Activated CD4-positive, alpha-beta T cell treated with anti-CD3 and anti-CD28 coated beads, Interleukin-2, amount 50 U/mL, for 24 hours (primary cell): ENCODE results near the gene KCNMB1.

Source experiments
- DNase-seq, 2 donors: peaks; one replicate each; pipeline ENCODE4 v3.0.0-alpha.2; 2020; ENCODE audit warnings: low read depth in 1 of 2, low spot score in 1 of 2

Gene KCNMB1, protein sequence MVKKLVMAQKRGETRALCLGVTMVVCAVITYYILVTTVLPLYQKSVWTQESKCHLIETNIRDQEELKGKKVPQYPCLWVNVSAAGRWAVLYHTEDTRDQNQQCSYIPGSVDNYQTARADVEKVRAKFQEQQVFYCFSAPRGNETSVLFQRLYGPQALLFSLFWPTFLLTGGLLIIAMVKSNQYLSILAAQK

GRCh38 chr5:170388818-170389549, at the start of gene KCNMB1:
Gene KCNMB1, minus strand, starts transcription at chr5:170389367. Its CDS starts 3,920 bp downstream, at chr5:170385447.
- no peak for DNase-seq

DNA sequence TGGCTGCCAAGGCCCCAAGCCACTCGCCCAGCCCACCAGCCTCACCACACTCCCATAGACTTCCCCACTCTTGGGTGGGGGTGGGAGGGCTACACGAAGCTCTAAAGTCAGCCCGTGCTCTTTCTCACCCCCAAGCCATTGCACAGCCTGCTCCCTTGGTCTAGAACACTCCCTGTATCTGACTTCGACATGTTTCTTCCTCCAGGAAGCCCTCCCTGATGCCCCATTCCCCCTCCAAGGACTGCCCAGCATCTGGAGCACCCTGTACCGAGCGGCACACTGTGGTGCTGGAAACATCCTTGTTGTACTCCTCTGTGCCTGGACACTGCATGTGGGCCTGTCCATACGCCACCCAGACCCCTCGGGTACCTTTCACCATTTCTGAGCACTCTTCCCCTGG, 49.4 kb upstream of the KCNMB1 start:
- DNase-seq = no peak

GRCh38 chr5:170437621-170438375, 48.6 kb upstream of the KCNMB1 start:
- no peak for DNase-seq

DNA sequence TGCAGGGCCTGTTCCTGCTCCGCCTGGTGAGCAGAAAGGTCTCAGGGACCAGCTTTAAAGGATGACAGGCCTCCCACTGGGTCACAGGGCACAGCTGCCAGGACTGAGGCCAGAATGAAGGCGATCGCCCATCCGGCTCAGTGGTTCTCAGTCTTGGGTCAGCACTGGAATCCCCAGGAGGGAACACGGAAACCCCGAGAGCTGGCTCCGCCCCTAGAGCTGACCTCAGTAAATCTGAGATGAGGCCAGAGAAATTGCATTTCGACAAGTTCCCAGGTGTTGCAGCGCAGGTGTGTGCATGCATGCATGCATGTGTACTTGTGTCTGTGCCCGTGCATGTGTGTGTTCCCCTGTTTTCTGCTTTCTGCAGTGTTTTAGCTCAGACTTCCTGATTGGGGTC, 47.2 kb upstream of the KCNMB1 start:
- DNase-seq = no peak

GRCh38 chr5:170434966-170435605, 45.9 kb upstream of the KCNMB1 start:
- DNase-seq = peak; percentile 34 to 58

GRCh38 chr5:170432669-170433068, 43.5 kb upstream of the KCNMB1 start:
- DNase-seq = no peak

DNA sequence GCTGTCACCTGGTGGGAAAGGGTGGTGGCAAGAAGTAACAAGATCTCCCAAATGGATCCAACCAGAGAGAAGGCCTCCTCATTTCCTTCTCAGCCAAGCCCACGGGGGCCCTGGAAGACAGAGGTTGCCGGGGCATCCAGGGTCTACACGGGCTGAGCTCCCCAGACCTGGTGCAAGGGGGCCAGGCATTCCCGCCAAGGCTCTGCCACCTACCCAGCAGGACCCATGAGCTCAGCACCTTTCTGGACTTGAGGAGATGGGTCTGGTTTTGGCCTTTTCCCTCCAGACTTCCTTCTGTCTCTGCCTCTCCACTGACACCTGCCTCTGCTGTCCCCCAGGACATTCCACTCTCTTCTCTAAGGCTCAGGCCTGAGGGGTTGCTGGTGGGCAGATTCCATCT, 42.4 kb upstream of the KCNMB1 start:
- DNase-seq = no peak

DNA sequence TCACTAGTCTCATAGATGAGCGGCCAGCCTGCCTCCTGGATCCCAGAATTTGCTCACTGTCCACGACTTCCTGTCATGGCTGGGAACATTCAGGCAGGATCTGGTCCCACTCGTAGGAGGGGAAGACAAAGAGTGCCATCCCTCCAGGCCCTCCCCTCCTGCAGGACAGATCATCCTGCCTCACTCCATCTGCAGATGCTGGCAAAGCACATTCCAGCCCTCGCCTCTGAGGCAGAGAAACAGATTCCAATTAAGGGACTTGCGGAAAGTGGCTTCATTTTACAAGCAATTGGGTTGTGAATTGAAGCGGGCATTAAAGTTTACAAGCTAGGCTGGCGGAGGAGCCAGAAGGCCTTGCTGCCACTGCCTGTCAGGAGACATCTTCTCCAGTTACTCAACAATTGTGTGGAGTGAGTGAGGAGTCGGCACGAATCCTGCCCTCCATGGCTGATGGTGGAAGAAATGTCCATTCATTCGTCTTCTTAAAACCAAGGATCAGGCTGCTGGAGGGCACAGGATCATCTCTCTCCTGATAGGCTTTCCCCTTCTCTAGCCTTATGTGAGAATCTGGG, 41.8 kb upstream of the KCNMB1 start:
- DNase-seq = no peak

DNA sequence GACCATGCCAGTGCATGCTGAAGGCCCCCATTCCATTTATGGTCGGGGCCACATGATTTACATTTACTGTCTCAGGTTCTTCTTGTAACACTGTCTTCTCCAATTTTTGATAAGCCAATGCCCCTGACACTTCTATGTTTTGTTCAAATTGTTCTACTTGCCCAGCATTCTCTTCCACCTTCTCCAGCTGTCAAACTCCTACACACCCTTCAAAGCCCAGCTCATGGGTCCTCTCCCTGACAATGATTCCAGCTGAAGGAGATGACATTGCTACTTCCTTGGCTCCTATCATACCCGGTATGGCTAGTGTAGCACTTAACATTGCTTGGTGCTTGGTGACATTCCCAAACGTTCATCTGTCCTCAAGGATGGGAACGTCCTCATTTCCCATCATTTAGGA, 41.1 kb upstream of the KCNMB1 start:
- no peak for DNase-seq

GRCh38 chr5:170429014-170429413, 39.8 kb upstream of the KCNMB1 start:
- DNase-seq = no peak

DNA sequence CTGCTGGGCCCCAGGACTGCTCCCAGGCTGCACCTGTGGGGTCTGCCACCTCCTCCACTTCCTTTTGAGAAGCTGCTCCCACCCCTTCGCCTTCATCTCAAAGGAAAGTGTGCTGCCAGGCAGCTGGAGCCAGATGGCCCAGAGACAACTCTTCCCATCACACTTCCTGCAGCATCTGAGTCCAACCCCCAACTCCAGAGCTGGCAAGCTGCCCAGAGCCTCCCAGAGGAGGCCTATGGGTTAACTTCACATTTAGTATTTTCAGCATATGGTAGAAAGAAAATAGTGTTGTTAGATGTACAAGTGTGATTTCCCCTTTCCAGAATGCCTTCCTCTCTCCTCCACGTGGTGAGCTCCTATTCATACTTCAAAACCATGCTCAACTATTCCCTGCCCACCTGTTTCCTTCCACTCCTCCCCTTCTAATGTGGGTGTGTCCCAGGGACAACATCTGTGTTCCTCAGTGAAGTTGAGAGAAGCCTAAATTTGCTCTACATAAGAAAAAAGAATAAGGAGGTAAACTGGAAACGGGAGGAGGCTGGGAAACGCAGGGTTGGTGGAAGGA, 38.6 kb upstream of the KCNMB1 start:
- DNase-seq = no peak

GRCh38 chr5:170426786-170427185, 37.6 kb upstream of the KCNMB1 start:
- DNase-seq = no peak

DNA sequence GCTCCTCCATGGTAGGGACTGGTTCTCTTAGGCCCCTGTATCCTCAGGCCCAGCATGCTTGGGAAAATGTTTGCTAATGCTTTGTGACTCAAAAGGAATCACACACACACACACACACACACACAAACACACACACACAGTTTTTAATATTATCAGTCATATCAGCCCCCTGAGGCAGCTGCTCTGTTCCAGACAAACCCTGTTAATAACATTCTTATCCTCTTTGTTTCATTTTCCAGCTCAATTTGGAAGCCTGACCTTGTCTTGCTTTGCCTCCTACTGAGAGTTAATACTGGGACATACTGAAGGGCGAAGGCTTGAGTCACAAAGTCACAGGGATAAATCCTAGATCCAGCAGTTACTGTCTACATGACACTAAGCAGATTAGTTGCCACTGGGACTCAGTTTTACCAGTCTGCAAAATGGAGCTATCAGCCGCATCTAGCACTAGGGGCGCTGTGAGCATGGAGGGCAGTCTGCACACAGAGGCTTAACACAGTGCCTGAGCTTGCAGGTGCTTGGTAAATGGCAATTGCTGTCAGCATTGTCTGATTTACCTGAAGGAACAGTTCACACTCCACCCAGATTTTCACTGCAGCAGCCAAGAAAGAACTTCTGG, 37.1 kb upstream of the KCNMB1 start:
- no peak for DNase-seq

DNA sequence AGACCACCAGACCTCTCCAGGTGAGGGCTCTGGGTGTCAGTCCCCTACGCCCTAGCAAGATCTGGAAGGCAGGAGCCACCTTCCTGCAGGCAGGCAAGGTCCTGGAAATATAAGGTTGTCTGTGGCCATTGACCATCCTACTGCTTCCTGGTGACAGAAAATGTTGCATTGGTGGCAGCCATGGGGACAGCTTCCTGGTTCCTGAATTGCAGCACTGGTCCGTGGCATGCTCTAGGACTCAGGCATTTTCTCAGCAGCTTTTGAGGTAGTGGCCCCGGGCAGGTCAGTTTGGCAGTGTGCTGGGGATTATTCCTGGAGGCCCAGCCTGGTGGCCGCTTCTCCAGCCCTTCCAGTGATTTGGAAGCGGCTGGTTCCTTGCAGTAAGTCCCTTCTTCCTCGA, 36.6 kb upstream of the KCNMB1 start:
- DNase-seq = no peak

- DNase-seq = no peak
These were observed 35.5 kb upstream of the KCNMB1 start for GRCh38 chr5:170424629-170425028.

DNA sequence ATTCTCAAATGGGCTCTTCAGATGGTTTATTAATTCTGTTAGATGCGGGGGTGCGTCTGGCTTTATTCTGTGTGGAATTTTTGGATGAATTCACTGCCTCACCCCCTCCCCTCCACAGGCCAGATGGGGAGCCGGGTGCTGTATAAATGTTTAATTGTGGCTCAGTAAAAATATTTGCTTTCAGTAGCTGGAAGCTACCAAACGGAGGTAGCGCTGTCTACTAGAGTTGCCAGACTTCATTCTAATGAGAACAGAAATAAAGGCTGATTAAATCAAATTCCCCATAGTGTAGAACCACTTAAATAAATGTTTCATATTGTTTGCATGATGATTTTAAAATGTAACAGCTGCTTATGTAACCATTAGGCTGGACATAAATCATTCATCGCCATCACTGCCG, 34.5 kb upstream of the KCNMB1 start:
- DNase-seq = no peak

GRCh38 chr5:170421826-170422225, 32.7 kb upstream of the KCNMB1 start:
- no peak for DNase-seq

DNA sequence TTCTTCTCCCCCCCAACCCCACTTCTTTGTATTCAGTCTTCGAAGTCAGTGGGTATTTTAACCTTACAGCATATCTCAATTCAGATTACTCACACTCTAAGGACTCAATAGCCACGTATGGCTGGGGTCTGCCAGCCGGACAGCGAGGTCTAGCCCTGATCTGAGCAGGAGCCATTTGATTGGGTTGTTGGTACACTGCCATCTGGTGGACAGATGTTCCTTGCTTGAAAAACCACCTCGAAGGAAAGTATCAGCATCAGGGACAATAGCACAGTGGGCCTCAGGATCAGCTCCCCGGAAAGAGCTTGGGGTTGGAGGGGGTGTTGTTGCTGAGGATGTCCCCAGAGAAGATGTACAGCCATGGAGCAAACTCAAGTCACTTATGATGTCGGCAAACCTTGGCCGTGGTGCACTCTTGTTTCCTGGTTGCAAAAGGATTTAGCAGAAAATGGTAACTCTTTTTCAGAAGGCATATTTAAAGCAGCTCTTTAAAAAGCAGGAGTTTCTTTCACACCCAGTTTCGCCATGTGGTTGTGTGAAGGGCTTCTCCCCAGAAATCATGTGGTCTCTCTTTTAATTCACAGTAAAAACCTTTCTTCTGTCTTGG, 31.7 kb upstream of the KCNMB1 start:
- peak; percentile 20 to 43 for DNase-seq

DNA sequence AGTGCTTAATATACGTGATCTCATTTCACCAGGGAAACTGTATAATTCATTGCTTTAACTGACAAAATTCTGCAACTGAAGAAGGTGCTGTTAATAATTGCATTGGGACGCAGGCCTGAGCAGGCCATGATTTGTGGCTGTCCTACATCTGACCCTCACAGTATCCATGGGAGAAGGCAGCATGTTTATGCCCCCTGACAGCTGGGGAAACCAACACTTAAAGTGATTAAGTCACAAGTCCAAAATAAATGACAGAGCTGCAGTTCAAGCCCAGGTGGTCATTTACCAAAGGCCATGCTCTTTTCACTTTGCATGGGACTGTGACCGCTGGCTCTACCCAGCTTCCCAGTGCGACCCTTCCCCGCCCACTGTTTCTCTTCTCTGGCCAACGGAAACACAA, 30.5 kb upstream of the KCNMB1 start:
- no peak for DNase-seq

DNA sequence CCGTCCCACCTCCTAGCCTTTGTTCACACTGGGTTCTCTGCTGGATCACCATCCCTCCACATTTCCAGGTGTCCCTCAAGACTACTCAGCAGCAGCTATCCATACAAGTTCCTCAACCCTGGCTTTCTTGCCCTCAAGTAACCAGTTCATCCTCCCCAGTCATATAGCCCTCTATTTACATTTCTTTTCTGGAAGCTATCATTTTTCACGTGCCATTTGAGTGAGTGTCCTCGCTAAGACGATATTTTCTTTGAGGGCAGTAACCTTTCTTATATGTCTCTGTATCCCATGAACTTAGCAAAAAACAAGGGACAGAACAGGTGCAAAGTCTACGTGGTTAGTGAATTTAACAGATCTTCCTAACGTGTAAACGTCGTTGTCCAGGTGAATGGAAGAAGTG, 29.6 kb upstream of the KCNMB1 start:
- no peak for DNase-seq
